CD4-positive, alpha-beta T cell treated with Interferon gamma for 1 hour (primary cell): ENCODE results near the gene RHCG.
"Not testable (repeated sequence)": the region's sequence is repeated elsewhere in the genome, so short reads cannot be mapped to it uniquely, and the experiment has no call there.

Experiments
- DNase-seq: peaks from one replicate; pipeline ENCODE4 v3.0.0-alpha.2; 2020

Gene RHCG

DNA sequence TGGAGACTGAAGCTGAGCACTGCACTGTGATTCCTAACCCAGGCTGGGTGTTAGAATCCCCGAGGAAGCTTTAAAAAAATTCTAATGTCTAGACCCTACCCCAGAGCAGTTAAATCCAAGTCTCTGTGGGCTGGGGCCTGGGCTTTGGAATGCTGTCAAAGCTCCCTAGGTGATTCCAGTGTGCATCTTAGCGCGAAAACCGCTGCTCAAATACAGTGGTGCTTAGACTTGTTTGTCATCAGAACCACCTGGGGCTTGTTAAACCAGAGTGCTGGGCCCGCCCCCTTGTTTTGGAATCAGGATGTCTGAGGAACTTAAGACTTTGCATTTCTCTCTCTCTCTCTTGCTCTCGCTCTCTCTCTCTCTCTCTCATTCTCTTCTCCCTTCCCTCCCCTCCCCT is 20.7 kb downstream of the RHCG start:
- DNase-seq, result no peak

DNA sequence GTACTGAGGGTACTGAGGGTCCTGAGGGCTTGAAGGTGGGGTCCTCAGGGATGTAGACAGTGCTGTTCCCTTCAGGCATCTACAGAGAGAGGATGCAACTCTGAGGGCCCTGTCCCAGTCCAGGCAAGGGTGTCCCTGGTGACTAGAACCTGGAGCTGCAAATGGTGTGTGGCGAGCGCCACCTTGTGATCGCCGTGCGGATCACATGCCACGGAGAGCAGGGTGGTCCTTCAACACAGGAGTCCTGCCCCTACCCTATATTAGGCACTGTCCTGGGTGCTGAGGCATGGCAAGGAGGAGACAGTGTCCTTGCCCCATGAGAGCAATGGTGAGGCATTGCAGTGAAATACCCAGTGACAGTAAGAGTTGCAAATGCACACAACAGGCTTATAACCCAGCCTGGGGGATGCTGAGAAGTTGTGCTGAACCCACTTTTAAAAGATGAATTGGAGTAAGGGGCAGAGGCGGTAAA is 23.6 kb downstream of the RHCG start:
- DNase-seq, result peak; percentile 49

DNA sequence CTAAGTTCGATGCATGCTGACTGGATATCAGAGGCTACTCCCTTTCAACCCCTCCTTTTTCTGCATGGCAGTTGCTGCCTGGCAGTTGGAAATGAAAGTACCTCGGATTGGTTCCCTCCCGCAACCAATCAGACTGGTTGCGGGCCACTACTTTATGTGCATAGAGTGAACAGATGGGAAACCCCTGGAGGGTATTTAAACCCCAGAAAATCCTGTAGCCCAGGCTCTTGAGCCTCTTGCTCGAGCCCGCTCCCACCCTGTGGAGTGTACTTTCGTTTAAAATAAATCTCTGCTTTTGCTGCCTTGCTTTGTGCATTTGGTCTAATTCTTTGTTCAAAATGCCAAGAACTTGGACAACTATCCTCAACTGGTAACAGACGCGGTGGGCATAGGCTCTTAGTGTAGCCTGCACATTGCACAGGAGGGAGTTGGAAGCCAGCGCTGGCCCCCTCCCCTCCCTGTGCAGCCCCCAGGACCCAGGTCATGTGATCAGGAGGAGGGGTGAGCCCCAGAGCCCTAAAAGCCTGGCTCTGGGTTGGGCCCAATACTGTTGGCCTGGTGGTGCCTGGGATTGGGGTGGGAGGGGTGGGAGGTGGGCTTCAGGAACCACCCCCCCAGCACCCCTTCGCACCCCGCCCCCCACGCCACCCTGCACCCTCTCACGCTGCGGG is 26.8 kb downstream of the RHCG start:
- DNase-seq, result no peak

DNA sequence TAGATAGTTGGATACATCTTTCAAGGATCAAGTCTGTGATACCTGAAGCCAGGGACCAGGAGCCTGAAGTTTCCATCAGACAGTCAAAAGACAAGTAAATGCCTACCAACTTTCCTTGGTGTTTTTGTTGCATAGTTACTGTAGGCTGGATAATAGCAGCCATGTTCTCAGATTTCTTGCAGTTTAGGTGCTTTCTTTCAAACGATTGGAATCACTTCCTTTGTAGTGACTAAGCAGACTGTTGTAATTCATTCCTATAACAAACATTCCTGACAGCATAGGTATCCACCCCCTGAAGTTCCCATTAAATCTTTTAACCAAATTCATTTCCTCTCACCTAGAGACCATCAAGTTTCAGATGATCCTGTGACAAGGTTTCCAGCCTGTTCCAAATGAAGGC is 27.6 kb downstream of the RHCG start:
- not testable (repeated sequence) for DNase-seq

DNA sequence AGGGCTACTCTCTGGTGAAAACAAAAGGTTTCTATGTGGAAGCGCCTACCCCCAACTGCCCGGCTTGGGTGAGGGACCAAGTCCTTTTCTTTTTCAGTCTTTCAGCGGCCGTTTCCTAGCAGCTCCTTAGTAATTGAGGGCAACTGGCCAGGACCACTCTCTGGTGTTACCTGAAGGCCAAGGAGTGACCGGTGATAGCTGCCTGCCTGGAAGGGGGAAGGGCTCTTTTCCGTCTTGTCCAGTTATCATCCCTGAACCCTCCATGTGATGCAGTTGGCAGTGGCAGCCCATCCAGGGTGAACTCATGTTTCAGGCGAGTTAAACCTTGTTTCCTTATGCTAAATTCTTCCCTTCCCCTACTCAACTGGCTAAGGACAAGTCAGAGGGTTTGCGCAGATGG is 33.3 kb downstream of the RHCG start:
- DNase-seq, result no peak

DNA sequence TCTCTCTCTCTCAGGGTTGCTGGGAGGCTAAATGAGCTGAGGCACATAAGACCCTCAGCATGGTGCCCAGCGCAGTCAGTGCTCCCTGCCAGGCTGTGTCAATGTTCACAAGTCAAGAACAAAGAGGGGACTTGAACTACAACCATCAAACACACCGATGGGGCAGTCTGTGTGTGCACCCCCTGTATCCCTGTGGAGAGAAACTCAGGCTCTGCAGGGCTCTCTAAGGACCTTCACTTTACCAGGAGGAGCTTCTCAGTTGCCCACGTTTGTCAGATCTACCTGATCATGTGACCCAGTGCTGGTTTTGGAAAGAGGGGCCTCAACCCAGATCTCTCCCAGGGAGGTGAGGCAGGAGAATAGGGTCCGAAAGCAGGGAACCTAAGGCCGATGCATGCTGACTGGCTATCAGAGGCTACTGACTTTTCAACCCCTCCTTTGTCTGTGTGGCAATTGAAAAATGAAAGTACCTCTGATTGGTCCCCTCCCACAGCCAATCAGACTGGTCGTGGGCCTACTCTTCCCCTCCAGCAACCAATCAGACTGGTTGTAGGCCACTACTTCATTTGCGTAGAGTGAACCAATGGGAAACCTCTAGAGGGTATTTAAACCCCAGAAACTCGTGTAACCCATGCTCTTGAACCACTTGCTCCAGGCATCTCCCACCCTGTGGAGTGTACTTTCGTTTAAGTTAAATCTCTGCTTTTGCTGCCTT is 34.0 kb downstream of the RHCG start:
- DNase-seq, result no peak

DNA sequence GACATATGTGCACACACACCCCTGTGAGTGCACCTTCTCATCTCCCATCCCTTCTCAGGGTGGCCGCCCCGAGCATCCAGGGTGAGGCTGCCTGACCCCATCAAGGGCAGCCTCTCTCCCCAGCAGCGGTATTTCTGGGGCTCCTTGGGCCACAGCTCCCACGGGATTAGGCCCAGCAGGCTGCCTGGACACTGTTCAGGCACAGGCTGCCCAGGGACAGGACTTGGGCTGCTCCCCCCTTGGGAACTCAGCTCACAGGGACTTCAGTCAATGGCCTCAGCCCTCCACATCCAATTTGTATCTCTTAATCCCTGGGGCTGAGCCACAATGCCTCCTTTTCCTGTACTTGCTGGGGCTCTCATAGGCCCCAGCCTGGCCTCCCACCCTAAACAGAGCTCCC is 35.0 kb downstream of the RHCG start:
- DNase-seq, result no peak

DNA sequence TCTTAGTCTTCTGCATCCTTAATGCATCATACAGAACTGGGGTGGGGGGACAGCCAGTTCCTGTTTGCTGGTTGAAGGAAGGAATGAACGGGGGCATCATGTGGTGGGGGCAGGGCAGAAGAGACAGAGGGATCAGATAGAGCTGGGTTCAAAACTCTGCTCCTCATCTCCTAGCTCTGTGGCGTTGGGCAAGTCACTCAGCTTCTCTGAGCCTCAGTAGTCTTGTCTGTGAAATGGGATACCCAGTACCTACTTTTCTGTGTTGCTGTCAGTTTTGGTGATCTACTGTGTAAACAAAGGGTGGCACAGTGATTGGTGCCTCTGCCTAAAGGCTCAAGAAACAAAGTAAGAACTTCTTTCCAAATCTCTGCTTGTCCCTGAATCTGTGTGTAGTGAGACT is 36.3 kb downstream of the RHCG start:
- no peak for DNase-seq

DNA sequence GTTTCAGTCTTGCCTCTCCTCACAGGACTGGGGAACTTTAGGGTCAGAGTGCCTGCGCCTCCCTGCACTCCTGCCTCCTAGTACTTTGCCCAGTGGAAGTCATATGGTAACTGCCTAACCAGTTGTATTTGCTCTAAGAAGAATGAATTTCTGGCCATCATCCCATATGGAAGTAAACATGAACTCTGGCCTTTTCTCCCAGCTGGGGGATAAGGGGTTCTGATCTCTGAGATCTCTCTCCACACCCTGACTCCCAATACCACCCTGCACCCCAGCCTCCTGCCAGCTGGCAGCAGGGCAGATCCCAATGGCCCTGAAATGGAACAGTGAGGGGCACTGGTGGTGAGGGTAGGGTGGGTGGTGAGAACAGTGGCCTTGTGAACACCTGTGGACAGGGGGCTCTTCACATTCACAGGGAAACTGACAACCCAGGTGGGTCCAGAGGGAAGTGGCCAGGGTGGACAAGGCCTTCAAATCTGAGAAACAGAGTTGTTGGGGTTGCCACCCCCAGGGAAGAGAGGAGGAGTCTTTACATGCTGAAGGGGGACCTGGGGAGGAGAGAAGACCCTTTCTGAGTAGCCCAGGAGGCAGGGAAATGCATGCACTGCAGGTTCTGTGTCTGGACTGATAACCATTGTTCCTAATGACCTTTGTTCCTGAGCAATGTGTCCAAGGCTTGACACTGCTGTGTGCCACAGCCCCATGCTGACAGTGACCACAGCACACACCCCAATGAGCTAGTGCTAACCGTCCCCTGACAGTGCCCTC is 36.9 kb downstream of the RHCG start:
- no peak for DNase-seq

DNA sequence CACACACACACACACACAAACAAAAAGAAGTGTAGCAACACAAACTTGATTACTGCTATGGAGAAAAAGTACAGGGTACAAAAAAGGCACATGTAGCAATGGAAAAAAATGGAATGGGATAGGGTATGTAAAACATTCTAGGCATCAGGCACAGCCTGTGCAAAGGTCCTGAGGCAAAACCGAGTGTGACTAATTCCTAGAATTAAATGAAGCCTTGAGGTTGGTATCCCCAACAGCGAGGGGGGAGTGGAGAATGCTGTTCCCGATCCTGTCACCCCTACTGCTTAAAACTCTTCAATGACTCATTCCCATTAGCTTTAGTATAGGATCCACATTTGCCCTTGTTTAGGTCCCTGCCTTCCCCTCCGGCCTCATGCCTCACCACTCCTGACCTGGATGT is 37.9 kb downstream of the RHCG start:
- no peak for DNase-seq

DNA sequence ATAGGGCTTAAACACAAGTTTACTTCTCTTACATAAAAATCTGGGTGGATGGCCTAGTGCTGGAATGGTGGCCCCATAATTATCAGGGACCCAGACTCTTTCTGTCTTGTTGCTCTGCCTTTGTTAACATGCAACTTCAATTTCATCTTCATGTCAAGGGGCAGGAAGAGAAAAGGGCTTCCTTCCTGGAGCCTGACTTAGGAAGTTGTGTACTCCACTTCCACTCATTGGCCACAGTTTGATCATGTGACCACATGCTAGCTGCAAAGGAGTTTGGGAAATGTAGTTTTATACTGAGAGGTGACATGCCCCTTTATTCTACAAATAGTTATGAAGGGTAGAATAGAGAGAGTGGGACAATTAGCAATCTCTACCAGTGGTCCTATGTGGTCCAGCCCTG is 39.3 kb downstream of the RHCG start:
- DNase-seq, result no peak

DNA sequence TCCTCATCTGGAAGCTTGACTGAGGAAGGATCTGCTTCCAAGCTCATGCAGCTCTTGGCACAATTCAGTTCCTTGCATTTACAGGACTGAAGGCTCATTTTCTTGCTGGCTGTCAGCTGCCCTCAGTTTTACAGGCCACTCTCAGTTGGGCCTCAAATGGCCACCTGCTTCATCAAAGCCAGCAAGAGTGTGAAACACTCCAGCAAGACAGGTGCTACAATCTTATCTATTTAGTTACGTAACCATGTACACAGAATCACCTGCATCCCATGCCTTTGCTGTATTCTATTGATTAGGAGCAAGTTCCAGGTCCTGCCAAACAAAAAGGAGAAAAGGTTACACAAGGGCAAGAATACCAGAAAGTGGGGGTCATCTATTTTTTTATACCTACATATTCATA is 40.8 kb downstream of the RHCG start:
- DNase-seq, result no peak

DNA sequence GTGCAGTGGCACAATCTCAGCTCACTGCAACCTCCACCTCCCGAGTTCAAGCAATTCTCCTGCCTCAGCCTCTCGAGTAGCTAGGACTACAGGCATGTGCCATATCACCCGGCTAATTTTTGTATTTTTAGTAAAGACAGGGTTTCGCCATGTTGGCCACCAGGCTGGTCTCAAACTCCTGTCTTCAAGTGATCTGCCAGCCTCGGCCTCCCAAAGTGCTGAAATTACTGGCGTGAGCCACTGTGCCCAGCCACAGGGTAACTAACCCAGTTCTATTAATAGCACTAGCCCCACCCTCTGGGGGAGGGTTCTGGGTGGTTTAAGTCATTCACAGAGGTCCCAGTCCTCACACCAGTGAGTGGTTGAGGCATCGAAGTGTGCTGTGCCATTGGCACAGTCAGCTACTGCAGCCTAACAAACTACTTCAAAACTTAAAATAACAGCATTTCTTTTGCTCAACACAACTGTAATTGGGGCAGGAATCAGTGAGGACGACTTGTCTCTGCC is 44.0 kb downstream of the RHCG start:
- no peak for DNase-seq

DNA sequence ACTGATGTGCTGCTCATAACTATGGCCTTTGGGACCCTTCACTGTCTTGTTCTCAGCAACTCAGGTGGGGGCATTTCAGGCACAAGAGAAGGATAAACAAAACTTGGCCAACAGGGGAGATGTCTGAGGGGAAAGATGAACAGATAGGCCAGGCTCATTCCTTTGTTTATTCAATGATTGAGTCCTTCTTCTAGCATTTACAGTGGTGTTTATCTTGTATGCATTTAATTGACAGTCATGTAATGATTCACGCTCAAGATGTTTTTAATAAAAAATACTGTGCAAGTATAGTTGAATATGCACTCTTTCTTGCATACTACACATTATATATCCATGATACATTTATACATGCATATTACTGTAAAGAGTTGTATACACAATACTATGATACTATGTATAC is 44.5 kb downstream of the RHCG start:
- DNase-seq, result no peak

DNA sequence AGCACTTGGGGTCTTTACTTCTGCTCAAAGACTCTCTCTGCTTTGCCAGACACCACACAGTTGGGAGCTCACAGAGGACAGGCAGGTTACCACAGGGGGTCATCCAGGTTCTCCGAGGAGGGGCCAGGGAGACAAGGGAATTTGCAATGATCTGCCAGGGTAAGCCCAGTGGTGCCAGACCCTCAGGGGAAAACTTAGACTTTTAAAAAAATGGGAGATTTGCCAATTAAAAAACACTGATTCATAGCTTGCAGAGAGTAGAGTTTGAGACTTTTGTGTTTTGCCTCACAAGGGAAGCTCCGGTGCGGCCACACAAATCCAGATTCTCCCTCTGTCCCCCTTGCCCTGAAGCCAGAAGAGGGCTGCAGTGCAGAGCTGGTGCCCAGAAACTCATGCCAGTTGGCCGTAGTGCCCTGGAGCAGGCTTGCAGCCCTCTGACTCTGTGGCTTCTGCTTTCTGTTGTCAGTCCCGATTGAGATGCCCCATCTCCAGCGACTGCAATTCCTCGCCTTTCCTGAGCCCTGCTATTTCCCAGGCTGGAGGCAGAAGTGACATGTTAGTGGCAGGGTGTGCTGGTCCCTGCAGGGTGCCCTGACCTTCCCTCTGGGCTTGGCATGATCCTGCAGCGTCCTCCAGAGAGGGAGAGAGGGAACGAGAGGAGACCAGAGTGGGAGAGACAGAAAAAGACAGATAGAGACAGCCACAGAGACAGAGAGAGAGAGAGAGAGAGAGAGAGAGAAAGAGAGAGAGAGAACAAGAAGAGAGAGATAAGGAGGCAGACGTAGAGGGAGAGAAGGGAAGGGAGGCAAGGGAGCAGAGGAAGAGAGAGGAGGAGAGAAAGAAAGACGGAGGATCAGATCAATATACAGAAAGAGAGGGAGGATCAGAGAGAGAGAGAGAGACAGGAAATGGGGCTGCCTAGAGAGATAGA is 46.0 kb downstream of the RHCG start:
- DNase-seq, result no peak

DNA sequence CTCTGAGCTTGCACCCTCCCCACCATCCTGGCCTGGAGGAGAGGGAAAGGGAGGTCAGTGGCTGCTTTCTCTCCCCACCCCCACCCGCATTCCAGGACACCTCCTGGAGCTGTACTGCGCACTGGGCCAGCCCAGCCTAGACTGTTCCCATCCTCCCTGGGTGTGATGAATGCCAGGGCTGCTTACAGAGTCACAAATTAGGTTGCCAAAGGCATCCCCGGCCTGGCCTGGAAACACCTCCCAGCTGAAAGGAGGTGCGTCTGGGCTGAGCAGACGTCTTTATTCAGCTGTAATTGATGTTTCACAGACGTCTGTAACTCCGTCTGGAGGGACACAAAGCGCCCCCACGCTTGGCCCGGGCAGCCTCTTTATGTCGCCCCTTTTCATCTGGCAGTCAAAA is 47.6 kb downstream of the RHCG start:
- no peak for DNase-seq

DNA sequence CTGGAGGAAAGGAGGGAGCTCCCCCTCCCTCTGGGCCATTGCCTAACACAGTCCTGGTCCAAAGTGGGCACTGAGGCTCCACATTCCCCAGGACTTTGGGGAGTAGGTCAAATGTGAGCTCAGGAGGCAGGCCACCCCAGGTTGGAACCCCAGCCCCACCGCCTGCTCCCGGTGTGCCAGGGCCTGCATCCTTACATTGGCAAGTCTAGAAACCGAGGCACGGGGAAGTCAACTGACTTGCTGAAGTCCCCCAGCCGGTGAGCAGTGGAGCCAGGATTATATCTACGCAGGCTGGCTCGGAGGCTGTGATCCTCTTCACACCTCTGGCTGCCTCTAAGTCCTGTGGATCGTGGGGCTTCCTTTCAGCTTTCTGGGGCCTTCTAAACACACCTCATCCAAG is 48.7 kb downstream of the RHCG start:
- DNase-seq, result no peak

DNA sequence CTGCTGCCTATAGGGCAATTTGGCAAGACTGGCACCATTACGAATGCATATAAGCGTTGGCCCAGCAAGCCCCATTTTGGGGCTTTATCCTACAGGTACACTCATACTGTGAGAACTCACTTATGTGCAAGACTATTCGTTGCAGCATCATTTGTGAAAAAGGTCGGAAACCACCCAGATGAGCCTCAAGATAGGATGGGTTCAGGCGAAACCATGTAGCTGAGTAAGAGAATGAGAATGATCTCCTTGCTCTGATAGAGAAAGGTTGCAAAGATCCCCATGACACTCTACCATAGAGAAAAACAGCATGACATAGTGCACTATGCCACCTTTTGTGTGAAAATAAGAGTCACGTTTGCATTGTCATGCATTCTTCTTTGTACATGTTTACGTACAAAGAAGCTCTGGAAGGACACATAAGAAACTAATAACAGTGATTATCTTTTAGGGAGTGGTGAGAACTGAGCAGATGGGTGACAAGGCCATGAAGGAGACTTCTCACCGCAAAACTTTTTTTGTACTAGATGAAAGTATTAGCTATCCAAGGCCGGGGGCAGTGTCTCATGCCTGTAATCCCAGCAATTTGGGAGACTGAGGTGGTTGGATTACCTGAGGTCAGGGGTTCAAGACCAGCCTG is 50.0 kb downstream of the RHCG start:
- no peak for DNase-seq

DNA sequence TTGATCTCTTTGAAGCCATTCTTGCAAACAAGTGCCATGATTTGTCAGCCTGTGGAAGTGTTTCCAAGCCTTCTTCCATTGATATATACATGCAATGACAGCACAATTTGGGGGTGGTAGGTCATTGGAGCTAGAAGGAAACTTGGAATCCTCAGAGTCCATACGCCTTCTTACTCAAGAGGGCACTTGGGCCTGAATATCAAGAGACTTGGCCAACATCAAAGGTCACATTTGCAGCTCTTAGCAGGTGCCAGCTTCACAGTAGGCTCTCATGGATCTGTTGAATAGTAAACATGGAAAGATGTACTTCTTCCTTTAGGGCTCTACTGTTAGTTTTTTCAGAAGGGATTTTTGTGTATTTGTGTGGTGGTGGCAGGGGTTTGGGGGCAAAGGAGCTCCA is 50.9 kb downstream of the RHCG start:
- DNase-seq, result no peak

DNA sequence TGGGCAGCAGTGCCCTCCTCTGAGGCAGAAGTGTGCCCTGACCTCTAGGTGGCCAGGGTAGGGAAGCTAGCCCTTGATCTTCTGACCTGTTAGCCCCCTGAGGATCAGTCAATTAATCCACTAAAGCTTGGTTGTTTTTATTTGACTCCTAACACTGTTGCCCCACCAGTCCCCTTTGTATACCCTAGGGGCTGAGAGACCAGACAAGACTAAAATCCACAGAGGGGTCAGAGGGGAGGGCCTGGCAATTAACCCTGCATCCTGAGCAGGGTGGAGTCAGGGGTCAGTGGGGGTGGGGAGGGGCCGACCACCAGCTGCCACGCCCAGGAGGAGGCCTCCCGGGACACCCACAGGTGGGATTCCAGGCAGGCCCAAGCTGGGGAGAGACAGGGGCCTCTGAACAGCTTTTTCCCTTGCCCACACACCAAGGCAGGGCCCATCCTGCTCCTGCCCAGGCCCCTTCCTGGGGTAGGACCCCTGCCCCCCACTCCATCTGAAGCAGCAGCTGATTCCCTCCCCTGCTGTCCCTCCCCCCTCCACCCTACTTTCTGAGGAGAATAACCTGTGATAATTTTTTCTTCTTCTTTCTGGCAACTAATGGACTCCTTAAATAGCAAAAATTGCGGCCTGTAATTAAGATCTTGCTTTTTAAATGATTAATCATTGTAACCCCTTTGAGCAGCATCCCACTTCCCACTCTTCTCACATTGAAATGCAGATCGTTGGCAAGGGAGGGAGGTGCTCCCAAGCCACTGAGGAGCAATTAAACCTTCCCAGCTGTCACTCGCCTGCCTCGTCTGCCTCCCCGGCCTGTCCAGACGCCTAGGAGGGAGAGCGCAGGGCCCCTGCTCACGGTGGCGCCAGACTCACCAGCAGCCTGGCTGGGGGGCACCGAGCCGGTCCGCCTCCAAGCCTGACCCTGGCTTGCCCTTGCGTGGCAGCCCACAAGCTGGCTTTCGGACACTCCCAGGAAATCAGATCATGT is 51.9 kb downstream of the RHCG start:
- no peak for DNase-seq

DNA sequence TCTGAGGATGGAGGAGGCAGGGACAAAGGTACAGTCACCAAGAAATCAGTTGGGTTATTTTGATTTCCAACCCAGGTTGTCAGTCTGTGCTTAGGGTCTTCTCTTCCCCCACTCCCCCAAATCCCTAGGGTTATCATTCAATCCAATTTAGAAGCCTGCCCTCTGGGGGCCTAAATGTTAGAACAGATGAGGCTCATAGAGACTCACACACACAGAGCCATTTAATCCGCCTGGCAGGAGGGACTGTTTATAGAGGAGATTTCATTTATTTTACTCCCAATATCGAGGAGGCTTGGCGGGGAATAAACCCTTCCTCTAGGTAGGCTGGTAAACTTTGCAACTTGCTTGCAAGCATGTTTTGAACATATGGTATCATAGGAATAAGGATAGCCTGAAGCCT is 52.8 kb downstream of the RHCG start:
- DNase-seq, result no peak
